Transverse colon (tissue), 4 donors: ENCODE data around the gene CDK13.

Experiments
- EP300 ChIP-seq: sonication (generic); formaldehyde crosslinking; IDR thresholded peaks from one replicate; pipeline ENCODE4 v1.6.1; 2017; ENCODE audit warnings: antibody characterized with exemption, low read depth
- POLR2A ChIP-seq: fragments of 450-650 bp; IDR thresholded peaks from one replicate; pipeline ENCODE4 v1.6.1; 2016; ENCODE audit warnings: antibody characterized with exemption, mild to moderate bottlenecking, moderate library complexity
- POLR2AphosphoS5 ChIP-seq, 3 donors: sonication (generic); formaldehyde crosslinking; IDR thresholded peaks; one replicate each; pipeline ENCODE4 v1.6.1; 2016; ENCODE audit warnings: antibody characterized with exemption in 3 of 3
- TF ChIP-seq, protein P1 (sequence below), 5 experiments: fragments of 200-600 bp in 3 of 5; fragments of 450-650 bp in 2 of 5; sonication (generic) in 3 of 5; IDR thresholded peaks; 1 replicate in 2 of 5; 2 replicates in 3 of 5; pipeline ENCODE4 v1.5.1; 2016 to 2017; ENCODE audit warnings: antibody characterized with exemption in 5 of 5, inconsistent platforms in 3 of 5, mild to moderate bottlenecking in 2 of 5, moderate library complexity in 1 of 5

DNA sequence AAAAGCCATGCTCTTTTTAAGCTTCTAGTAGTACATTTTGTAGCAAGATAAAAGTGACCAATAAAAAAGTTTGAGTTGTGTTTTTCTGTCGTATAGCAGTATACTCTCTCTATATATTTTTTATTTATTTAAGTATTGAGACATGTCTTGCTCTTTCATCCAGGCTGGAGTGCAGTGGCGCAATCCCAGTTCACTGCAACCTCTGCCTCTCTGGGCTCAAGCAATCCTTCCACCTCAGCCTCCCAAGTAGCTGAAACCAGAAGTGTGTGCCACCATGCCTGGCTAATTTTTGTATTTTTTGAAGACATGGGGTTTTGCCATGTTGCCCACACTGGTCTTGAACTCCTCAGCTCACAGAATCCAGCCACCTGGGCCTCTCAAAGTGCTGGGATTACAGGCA, 187.5 kb downstream of the CDK13 start:
- TF ChIP-seq POLR2A (no peak), POLR2AphosphoS5 (IDR thresholded peaks at IDR 0.05) (no peak), EP300 (no peak)
- TF ChIP-seq, protein P1, sequence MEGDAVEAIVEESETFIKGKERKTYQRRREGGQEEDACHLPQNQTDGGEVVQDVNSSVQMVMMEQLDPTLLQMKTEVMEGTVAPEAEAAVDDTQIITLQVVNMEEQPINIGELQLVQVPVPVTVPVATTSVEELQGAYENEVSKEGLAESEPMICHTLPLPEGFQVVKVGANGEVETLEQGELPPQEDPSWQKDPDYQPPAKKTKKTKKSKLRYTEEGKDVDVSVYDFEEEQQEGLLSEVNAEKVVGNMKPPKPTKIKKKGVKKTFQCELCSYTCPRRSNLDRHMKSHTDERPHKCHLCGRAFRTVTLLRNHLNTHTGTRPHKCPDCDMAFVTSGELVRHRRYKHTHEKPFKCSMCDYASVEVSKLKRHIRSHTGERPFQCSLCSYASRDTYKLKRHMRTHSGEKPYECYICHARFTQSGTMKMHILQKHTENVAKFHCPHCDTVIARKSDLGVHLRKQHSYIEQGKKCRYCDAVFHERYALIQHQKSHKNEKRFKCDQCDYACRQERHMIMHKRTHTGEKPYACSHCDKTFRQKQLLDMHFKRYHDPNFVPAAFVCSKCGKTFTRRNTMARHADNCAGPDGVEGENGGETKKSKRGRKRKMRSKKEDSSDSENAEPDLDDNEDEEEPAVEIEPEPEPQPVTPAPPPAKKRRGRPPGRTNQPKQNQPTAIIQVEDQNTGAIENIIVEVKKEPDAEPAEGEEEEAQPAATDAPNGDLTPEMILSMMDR (IDR thresholded peaks at IDR 0.05) = no peak
